GM12801 (cell line): Measurements from ENCODE around the gene NSUN4.

Experiments
- TF ChIP-seq, protein P1 (sequence below): IDR thresholded peaks from one replicate; pipeline ENCODE4 v1.5.1; 2011; ENCODE audit warnings: control low read depth; ENCODE audit not compliant: insufficient read length; ENCODE audit errors: extremely low read depth

Gene NSUN4

GRCh38 chr1:46401964-46402626 is 61.5 kb downstream of the NSUN4 start:
- TF ChIP-seq, protein P1, sequence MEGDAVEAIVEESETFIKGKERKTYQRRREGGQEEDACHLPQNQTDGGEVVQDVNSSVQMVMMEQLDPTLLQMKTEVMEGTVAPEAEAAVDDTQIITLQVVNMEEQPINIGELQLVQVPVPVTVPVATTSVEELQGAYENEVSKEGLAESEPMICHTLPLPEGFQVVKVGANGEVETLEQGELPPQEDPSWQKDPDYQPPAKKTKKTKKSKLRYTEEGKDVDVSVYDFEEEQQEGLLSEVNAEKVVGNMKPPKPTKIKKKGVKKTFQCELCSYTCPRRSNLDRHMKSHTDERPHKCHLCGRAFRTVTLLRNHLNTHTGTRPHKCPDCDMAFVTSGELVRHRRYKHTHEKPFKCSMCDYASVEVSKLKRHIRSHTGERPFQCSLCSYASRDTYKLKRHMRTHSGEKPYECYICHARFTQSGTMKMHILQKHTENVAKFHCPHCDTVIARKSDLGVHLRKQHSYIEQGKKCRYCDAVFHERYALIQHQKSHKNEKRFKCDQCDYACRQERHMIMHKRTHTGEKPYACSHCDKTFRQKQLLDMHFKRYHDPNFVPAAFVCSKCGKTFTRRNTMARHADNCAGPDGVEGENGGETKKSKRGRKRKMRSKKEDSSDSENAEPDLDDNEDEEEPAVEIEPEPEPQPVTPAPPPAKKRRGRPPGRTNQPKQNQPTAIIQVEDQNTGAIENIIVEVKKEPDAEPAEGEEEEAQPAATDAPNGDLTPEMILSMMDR = no peak

DNA sequence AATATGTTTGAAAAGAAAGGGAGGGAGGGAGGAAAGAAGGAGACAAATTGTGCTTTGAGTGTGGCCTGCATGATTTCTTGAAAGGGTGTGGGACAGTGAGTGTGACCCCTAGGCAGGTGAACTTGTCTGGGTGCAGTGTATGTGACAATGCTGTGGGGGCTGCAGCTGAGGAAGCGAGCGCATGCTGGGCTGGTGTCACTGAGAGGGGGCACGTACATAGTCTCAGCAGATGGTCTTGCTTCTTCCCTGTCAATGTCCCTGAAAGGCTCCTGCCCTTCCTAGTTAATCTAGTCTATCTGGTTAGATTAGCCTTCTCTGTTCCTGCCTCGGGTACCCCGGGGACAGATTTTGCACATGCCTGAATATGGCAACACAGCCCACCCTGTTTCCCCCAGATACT is 63.3 kb downstream of the NSUN4 start:
- TF ChIP-seq, protein P1 = no peak

DNA sequence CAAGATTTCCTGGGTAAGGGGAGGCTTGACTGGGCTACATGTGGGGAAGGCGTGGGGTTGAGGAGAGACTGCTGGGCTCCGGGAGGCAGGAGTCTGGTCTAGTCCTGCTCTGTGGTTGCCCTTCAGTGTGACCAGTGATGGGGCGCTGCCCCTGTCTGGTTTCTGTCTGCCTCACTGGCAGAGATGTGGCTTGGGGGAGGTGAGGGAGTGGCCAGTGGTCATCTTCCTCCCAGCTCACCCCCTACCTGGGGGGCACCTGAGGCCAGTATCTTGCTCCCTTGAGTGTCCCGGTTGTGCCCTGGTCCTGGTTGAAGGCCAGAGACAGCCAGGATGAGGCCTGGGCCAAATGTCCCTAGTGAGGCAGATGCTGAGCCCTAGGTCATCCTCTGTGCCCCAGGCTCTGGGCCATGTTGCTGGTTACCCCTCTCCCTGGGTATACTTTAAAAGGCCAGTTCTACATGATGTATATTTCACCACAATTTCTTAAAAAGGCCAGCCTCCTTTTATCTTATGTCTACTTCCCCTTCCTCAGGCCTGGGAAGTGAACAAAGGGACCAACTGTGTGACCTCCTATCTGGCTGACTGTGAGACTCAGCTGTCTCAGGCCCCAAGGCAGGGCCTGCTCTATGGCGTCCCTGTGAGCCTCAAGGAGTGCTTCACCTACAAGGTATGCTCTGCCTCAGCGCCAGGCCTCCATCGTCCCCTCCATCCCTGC is 64.0 kb downstream of the NSUN4 start:
- TF ChIP-seq, protein P1 = no peak

- TF ChIP-seq, protein P1 = no peak
Measured at GRCh38 chr1:46405197-46405555, 64.6 kb downstream of the NSUN4 start.

- TF ChIP-seq, protein P1 = no peak
Measured at GRCh38 chr1:46405724-46406123, 65.1 kb downstream of the NSUN4 start.

- TF ChIP-seq, protein P1 = no peak
Measured at GRCh38 chr1:46406881-46407608, 66.4 kb downstream of the NSUN4 start.

DNA sequence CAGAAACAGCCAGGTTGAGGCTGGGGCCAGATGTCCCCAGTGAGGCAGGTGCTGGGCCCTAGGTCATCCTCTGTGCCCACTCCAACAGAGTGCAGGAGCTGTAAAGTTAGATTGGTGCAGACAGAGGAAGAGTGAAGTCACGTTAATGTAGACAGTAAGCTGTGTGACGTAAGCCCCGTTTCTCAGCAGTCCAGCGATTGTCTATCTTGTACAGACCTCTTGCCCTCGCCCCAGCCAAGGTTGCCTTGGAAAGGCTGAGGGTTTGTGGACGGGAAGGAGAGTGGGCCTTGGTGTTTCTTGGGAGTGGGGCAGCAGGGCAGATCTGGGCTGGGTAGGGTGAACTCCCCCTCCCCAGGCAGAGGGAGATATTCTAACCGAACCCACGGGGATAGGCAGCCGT is 67.0 kb downstream of the NSUN4 start:
- TF ChIP-seq, protein P1 = no peak
